Endothelial cell of umbilical vein (primary cell): ENCODE results near the gene GRIA3.

Experiments used
- POLR2A ChIP-seq: IDR thresholded peaks from 2 replicates; pipeline ENCODE4 v1.6.1; 2012; ENCODE audit warnings: low read depth, mild to moderate bottlenecking, control low read depth, low read length
- TF ChIP-seq, protein P1 (sequence below), 2 donors: IDR thresholded peaks; 1 replicate in 1 of 2; 2 replicates in 1 of 2; pipeline ENCODE4 v1.5.1; 2011; ENCODE audit warnings: low read length in 2 of 2, mild to moderate bottlenecking in 2 of 2, moderate library complexity in 2 of 2, control low read depth in 1 of 2, inconsistent platforms in 1 of 2, low read depth in 1 of 2; ENCODE audit not compliant: insufficient read depth in 1 of 2; ENCODE audit errors: extremely low read depth in 1 of 2

DNA sequence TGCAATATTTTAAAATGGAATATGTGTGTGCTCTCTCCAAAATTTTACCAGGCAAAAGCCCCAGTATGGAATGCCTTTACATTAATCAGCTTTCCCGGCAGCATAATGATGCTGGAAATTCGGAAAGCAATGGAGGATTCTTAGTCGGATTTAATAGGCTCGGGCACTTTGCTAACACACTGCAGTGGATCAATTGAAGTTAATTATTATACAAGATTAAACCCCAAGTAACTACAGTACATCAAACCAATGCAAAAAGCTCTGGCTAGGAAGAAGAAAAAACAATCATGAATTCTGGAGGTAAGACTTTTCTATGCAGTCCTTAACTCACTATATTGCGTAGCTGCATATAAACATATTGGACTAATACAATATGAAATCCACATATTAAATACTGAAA is 43.6 kb upstream of the GRIA3 start:
- TF ChIP-seq, protein P1, sequence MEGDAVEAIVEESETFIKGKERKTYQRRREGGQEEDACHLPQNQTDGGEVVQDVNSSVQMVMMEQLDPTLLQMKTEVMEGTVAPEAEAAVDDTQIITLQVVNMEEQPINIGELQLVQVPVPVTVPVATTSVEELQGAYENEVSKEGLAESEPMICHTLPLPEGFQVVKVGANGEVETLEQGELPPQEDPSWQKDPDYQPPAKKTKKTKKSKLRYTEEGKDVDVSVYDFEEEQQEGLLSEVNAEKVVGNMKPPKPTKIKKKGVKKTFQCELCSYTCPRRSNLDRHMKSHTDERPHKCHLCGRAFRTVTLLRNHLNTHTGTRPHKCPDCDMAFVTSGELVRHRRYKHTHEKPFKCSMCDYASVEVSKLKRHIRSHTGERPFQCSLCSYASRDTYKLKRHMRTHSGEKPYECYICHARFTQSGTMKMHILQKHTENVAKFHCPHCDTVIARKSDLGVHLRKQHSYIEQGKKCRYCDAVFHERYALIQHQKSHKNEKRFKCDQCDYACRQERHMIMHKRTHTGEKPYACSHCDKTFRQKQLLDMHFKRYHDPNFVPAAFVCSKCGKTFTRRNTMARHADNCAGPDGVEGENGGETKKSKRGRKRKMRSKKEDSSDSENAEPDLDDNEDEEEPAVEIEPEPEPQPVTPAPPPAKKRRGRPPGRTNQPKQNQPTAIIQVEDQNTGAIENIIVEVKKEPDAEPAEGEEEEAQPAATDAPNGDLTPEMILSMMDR (IDR thresholded peaks at IDR 0.05; ENCODE audit: extremely low read depth in 1 of 2, insufficient read depth in 1 of 2, low read depth in 1 of 2, low read length in 2 of 2), result no peak
- no peak for TF ChIP-seq POLR2A
